DOHH2 (cell line): ENCODE data around the gene EXOC6B.

ENCODE experiments used
- H3F3A ChIP-seq: fragments of 200-600 bp; sonication (generic), shearing (Covaris generic); 2 replicates; pipeline ENCODE4 v1.6.0; 2016; ENCODE audit warnings: antibody characterized with exemption, mild to moderate bottlenecking; ENCODE audit not compliant: control insufficient read depth, insufficient read depth
- H3K27ac ChIP-seq: fragments of 200-600 bp; sonication (generic); 2 replicates; pipeline ENCODE4 v1.5.1; 2014; ENCODE audit warnings: low read depth, mild to moderate bottlenecking, low read length, moderate library complexity
- H3K27me3 ChIP-seq: fragments of 200-600 bp; sonication (generic); 2 replicates; pipeline ENCODE4 v1.6.1; 2014; ENCODE audit warnings: mild to moderate bottlenecking, low read length, mixed read lengths; ENCODE audit not compliant: control insufficient read depth
- H3K36me3 ChIP-seq: fragments of 200-600 bp; sonication (generic); 2 replicates; pipeline ENCODE4 v1.6.1; 2014; ENCODE audit warnings: mild to moderate bottlenecking, low read length, moderate library complexity, mixed read lengths; ENCODE audit not compliant: control insufficient read depth
- H3K4me1 ChIP-seq: fragments of 200-600 bp; sonication (generic); 2 replicates; pipeline ENCODE4 v1.6.1; 2014; ENCODE audit warnings: mild to moderate bottlenecking, low read length, mixed read lengths; ENCODE audit not compliant: control insufficient read depth
- H3K4me2 ChIP-seq: fragments of 200-600 bp; sonication (generic); 2 replicates; pipeline ENCODE4 v1.6.0; 2014; ENCODE audit warnings: mild to moderate bottlenecking, low read length, moderate library complexity
- H3K4me3 ChIP-seq: fragments of 200-600 bp; sonication (generic); 2 replicates; pipeline ENCODE4 v1.5.1; 2014; ENCODE audit warnings: mild to moderate bottlenecking, low read length, mixed read lengths
- H3K79me2 ChIP-seq: fragments of 200-600 bp; sonication (generic); 2 replicates; pipeline ENCODE4 v1.6.1; 2014; ENCODE audit warnings: mild to moderate bottlenecking, low read length, mixed read lengths; ENCODE audit not compliant: control insufficient read depth
- H3K9me2 ChIP-seq: fragments of 200-600 bp; sonication (generic); replicated peaks from 2 replicates; pipeline ENCODE4 v1.6.1; 2014; ENCODE audit warnings: mild to moderate bottlenecking, low read length, mixed read lengths; ENCODE audit not compliant: control insufficient read depth
- H3K9me3 ChIP-seq: fragments of 200-600 bp; sonication (generic); 2 replicates; pipeline ENCODE4 v1.6.1; 2014; ENCODE audit warnings: antibody characterized with exemption, low read length, mixed read lengths; ENCODE audit not compliant: control insufficient read depth, insufficient read depth
- H4K20me1 ChIP-seq: fragments of 200-600 bp; sonication (generic); 2 replicates; pipeline ENCODE4 v1.6.0; 2014; ENCODE audit warnings: low read depth, mild to moderate bottlenecking, antibody characterized with exemption, low read length, moderate library complexity; ENCODE audit not compliant: control insufficient read depth, insufficient read depth
- CTCF ChIP-seq: fragments of 200-600 bp; sonication (generic); IDR thresholded peaks from one replicate; pipeline ENCODE4 v1.5.1; 2014; ENCODE audit warnings: antibody characterized with exemption, mild to moderate bottlenecking, low read depth, low read length; ENCODE audit not compliant: poor library complexity, severe bottlenecking
- EZH2phosphoT487 ChIP-seq: fragments of 200-600 bp; sonication (generic); IDR thresholded peaks from 2 replicates; pipeline ENCODE4 v1.6.1; 2017; ENCODE audit warnings: borderline replicate concordance, mild to moderate bottlenecking, antibody characterized with exemption, low read length, moderate library complexity, mixed read lengths

Gene EXOC6B

GRCh38 chr2:72779495-72779894 lies 46.3 kb downstream of the EXOC6B start:
- Histone ChIP-seq H3K9me3 (no peaks in the 10 kb centered on the region), H3F3A (no peaks in the 10 kb centered on the region), H3K4me2 (no peak overlapping the region), H3K9me2 (no peaks in the 10 kb centered on the region), H3K27me3 (no peaks in the 10 kb centered on the region; the same call in 1 of the 2 replicates), H3K79me2 (no peaks in the 10 kb centered on the region), H4K20me1 (no peaks in the 10 kb centered on the region; the same call in 1 of the 2 replicates), H3K27ac (no peak overlapping the region), H3K36me3 (no peaks in the 10 kb centered on the region), H3K4me1 (no peaks in the 10 kb centered on the region), H3K4me3 (no peak overlapping the region)
- no peak for TF ChIP-seq EZH2phosphoT487
- TF ChIP-seq CTCF, result no peak

GRCh38 chr2:72778410-72778809 lies 47.4 kb downstream of the EXOC6B start:
- Histone ChIP-seq H3K79me2 (no peaks in the 10 kb centered on the region), H3K27me3 (no peaks in the 10 kb centered on the region; the same call in 1 of the 2 replicates), H3K4me2 (no peak overlapping the region), H4K20me1 (no peaks in the 10 kb centered on the region; the same call in 1 of the 2 replicates), H3F3A (no peaks in the 10 kb centered on the region), H3K36me3 (no peaks in the 10 kb centered on the region), H3K9me2 (no peaks in the 10 kb centered on the region), H3K9me3 (no peaks in the 10 kb centered on the region), H3K27ac (no peak overlapping the region), H3K4me1 (no peaks in the 10 kb centered on the region), H3K4me3 (no peak overlapping the region)
- TF ChIP-seq CTCF (no peak), EZH2phosphoT487 (no peak)

GRCh38 chr2:72770879-72771461 lies 54.9 kb downstream of the EXOC6B start:
- TF ChIP-seq CTCF (peak; percentile 75), EZH2phosphoT487 (no peak)

More at GRCh38 chr2:72770879-72771461, 54.9 kb downstream of the EXOC6B start:
- Histone ChIP-seq H3K27me3 (no peaks in the 10 kb centered on the region; the same call in 1 of the 2 replicates), H3K36me3 (no peaks in the 10 kb centered on the region), H4K20me1 (no peaks in the 10 kb centered on the region; the same call in 1 of the 2 replicates), H3K9me3 (no peaks in the 10 kb centered on the region), H3F3A (no peaks in the 10 kb centered on the region), H3K4me1 (no peaks in the 10 kb centered on the region), H3K9me2 (no peaks in the 10 kb centered on the region), H3K79me2 (no peaks in the 10 kb centered on the region), H3K4me2 (no peak overlapping the region), H3K27ac (no peak overlapping the region), H3K4me3 (no peak overlapping the region)
